Kidney glomerular epithelial cell (primary cell): ENCODE data around the gene CLEC2L.
"Not testable (repeated sequence)": the region's sequence is repeated elsewhere in the genome, so short reads cannot be mapped to it uniquely, and the experiment has no call there.

Experiments
- DNase-seq: peaks from one replicate; lab custom pipeline; 2025; lab: John Stamatoyannopoulos, UW

Gene CLEC2L

DNA sequence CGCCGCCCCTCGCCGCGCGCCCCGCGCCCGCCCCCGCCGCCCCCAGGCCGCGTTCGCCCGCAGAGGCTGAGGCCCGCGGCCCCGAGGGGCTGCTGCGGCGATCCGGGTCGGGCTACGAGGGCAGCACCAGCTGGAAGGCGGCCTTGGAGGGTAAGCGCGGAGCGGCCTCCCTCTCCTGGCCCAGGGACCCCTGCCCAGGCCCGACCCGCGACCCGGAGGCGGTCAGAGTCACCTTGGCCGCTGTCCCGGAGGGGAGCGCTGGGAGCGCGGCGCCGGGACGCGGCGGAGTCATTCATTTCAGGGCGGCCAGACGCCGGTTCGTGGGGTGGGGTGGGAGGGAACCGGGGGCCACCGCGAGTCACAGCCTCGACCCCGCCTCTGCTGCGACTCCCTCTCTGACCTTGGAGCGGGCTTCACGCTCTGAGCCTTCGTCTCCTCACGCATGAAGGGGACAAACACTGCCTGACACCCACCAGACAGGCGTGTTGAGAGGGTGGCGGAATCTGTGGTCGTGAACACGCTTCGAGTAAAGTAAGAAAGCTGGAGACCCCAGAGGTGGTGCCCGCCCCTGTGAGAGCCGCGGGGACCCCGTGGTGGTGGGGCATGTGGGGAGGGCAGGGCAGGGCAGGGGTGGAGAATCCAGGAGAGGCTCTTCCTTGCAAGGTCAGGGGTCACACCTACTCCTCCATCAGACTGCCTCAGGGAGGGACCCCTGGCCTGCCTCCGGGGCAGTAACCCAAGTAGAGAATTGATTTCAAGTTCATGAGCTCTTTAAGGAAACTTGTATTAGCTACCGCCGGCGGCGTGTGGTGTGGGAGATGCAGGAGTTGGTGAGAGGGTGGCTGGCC, 707 bp downstream of the CLEC2L start:
- no peak for DNase-seq

DNA sequence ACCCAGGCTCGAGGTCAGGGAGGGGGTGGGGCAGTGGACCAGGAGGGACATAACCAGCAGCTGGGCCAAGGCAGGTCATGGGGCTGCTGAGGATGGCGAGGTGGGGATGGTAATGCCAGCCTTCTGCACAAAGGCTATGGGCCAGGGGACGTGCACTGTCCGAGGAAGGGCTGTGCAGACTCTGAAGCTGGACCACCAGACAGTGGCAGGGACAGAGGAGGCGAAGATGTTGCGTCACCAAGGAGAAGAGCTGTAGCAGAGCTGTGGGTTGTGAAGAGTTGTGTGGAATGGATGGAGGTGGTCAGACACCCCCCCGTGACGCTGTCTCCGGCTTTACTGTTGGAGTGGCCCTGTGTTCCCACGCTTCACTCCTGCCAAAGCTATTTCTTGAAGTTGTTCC, 1.8 kb downstream of the CLEC2L start:
- DNase-seq = no peak

DNA sequence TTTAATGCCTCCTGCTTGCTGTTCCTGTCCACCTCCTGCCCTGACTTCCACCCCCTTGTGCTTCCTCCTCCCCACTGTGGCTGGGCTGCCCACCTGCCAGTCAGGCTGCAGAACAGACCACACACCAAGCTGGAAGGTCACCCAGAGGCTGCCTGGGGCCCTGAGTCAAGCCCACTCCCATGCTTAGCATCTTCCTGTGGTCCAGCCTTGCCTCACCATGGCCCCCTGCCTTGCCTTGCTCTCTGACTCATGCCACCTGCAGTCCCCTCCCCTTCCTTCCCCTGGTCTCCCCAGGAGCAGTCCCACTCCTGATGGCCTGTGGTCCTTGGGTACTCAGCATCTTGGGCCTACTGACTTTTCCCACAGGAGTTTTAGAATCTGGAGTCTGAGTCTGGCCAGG, 2.3 kb downstream of the CLEC2L start:
- DNase-seq = no peak

DNA sequence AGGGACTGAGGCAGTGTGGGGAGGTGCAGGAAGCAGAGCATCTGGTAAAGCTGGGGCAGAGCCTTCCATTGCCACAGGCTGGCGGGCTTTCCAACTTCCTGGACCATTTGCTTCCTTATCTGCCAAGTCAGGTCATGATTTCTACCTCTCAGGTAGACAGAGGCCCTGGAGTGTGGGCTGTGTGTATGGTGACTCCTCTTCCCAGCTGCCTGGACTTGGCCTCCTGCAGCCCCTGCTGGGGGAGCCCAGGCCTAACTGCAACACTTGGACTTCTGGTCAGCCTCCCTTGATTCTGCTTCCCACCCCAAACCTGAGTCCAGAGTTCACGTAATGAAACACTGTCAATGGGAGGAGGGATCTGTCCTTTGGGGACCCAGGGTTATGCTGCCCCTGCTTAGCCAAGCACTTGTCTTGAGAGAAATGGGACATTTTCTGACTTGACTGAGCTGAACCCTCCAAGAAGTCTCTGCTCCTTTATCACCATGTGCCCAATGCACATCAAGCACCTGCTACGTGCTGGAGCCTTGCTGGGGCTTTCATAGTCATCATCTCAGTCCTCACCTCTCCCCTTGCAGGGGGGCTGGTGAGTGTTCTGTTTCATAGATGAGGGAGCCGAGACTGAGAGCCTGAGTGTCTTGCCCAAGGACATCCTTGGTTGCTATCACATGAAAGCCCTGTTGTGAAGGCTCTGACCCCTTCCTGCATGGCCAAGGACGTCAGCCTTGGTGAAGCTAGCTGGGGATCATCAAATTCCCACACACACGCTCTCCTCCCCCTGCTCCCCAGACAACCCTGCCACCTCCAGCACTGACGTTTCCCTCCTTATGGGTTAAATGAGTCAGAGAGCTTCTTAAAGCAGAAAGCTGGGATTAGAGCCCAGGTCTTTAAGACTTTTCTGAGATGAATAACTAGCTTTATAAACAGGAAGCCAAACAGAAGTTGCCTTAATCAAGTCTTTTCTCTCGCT, 3.4 kb downstream of the CLEC2L start:
- no peak for DNase-seq

DNA sequence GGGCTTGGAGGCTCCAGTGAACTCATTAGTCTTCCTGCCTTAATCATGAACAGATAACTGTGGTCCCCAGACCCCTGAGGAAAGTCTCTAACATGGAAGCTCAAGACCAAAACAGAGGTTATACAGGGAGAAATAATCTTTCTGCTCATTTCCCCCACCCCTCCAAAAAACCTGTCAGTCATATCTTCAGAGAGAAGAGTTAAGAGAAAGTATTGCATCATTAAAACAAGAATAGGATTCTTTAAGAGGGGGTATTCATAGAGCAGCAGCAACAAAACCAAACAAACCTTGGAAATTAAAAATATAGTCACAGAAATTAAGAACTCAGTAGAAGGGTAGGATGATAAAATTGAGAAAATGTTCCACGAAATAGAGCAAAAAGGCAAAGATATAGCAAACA, 7.6 kb downstream of the CLEC2L start:
- no peak for DNase-seq

DNA sequence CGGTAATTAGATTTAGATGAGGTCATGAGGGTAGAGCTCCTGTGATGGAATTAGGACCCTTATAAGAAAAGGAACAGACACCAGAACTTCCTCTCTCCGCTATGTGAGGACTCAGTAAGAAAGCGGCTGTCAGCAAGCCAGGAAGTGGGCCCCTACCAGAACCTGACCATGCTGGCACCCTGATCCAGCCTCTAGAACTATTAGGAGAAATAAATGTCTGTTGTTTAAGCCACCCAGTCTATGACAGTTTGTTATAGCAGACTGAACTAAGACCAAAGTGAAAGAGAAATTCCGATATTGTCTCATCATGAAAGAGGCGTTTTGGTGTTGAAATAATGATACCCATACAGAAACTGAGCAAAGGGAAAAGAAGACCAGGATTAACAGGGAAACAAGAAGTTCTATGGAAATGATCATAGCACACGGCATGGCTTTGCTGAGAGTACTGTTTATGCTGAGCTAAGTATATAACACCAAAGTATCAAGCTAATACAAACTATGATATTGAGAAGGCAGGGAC, 9.2 kb downstream of the CLEC2L start:
- DNase-seq = no peak

DNA sequence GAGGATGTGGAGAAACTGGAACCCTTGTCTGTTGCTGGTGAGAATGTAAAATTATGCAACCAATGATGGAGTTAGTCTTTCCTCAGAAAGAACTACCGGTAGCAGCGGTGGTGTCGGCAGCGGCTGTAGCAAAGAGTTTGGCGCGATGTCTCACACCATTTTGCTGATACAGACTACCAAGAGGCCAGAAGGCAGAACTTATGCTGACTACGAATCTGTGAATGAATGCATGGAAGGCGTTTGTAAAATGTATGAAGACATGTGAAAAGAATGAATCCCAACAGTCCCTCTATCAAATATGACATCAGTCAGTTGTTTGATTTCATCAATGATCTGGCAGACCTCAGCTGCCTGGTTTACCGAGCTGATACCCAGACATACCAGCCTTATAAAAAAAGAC, 10.6 kb downstream of the CLEC2L start:
- no peak for DNase-seq

DNA sequence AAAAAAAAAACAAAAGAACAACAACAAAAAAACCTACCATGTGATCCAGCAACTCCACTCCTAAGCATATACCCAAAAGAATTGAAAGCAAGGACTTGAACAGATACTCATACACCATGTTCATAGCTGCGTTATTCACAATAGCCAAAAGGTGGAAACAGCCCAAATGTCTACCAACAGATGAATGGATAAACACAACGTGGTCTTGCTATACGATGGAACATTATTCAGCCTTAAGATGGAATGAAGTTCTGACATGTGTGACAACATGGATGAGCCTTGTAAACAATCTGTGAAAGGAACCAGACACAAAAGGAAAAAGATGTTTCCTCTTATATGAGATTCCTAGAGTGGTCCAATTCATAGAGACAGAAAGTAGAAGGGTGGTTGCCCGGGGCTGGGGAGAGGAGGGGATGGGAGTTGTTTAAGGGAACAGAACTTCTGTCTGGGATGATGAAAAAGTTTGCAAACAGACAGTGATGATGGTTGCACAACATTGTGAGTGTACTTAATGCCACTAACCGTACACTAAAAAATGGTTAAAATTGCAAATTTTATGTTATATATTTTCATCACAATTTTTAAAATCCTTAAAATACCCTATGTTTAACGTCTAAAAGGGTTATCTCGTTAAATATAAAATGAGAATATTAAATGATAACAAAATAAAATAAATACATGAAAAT, 11.6 kb downstream of the CLEC2L start:
- no peak for DNase-seq

DNA sequence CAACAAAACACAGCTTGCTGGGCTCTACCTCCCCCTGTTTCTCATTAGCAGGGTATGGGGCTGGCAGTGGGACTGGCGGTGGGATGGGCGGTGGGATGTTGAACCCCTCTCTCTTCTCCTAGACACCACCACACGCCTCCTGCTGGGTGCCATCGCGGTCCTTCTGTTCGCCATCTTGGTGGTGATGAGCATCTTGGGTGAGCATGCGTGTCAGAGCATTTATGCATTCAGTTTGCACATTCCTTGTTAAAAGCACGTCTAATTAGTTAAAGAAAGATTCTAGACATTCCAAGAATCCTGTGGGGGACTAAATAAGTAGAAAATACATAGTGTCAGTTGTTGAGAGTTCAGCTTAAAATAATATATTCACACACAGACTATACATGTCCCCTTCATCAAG, 12.7 kb downstream of the CLEC2L start:
- no peak for DNase-seq

DNA sequence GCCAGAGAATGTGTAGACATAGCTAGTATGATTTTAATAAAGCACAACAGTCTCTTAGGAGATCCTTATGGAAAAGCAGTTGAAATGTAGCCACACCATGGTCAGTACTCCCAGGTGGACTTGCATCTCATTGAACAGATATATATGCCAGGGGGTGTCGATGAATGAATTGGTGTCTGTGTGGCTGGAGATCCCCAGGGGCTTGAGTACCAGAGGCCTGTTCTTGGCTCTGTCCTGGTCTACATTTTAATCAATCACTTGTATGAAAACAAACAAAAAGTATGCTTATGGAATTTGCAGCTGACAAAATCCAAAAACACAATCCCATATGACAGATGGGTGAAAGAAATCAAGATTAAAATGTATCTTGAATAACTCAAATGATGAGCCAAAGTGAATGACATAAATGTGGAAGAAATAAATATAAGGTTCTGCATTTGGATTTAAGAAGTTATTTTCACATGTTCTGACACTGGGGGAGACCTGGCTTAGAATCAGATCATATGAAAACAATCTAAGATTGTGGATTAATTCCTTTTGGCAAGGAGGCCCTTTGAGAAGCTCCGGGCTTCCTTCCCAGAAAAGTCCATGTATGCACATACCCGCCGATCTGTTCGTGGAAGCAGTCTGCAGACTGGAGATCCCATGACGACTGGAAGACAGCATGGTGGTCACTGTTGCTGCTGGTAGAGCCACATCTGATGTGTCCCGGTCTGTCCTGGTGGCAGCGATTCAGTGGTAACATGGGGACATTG, 15.6 kb downstream of the CLEC2L start:
- no peak for DNase-seq

DNA sequence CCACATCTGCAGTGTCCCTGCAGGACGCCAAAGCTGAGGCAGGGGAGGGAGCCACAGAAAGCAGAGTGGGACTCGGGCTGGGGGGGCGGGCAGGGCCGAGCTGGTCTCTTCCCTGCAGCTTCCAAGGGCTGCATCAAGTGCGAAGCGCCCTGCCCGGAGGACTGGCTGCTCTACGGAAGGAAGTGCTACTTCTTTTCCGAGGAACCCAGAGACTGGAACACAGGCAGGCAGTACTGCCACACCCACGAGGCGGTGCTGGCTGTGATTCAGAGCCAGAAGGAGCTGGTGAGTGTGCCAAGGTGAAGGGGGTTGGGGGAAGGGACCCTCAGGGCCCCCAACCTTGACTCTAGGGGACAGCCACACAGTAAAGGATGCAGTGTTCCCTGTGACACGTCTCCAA, 16.7 kb downstream of the CLEC2L start:
- DNase-seq = no peak

DNA sequence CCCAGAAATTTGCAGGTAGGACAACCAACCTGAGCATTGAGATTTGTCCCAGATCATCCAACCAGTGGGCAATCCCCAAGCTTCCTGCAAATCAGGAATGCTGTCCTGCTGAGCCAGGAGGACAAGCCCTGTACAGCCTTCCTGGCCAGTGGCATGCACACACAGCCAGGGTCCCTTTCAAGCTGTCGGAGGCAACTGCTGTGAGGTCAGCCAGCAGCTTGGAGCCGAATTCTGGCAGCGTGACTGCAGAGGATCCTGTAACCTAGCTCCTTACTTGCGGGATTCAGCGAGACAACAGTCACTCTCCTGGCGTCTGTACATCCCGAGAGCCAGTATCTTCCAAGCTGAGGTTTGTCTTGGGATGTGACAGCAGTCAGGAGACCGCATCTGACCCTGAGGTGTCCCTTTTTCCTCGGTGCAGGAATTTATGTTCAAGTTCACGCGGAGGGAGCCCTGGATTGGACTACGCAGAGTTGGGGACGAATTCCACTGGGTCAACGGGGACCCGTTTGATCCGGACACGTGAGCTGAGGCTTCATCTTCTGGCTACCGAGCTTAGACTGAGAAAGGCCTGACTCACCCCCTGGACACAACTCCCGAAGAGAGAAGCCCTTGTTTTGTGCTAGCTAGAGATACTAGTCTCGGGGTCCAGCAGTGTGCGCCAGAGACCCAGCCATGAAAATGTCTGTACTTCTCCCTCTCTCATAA, 18.3 kb downstream of the CLEC2L start:
- DNase-seq = no peak

DNA sequence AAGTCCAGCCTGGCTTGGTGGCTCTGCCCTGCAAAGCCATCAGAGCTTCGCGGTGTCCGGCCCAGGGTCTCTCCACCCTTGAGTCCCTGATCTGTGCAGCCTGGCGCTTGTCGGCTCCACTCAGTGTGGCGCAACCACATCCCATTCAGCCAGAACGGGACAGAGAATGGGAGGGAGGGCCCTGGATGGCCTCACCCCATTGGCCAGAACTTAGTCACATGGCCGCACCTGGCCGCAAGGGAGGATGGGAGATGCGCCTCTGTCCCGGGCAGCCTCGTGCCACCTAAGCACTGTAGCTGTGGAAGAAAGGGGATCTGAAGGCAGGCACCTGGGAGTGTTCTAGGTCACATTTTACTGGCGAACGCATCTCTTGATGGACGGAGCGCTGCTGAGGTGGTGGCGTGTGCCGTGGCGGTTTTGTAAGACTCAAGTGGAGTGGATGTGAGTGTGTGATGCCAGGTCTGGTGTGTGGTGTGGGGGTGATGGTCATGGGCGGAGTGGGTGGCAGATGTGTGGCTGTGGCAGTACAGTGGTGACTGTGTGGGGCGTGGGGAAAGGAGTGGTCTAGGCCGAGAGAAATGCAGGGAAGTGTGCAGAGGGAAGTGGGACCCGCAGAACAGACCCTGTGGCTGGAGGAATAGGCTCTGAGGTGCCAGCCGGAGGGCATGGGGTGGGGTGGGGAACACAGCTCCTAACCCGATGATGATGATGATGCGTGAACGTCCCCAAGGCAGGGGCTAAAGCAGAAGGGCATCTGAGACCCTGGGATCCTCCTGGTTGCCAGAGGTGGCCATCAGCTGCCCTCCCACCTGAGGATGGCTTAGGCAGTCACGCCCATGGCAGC, 19.0 kb downstream of the CLEC2L start:
- DNase-seq = no peak

DNA sequence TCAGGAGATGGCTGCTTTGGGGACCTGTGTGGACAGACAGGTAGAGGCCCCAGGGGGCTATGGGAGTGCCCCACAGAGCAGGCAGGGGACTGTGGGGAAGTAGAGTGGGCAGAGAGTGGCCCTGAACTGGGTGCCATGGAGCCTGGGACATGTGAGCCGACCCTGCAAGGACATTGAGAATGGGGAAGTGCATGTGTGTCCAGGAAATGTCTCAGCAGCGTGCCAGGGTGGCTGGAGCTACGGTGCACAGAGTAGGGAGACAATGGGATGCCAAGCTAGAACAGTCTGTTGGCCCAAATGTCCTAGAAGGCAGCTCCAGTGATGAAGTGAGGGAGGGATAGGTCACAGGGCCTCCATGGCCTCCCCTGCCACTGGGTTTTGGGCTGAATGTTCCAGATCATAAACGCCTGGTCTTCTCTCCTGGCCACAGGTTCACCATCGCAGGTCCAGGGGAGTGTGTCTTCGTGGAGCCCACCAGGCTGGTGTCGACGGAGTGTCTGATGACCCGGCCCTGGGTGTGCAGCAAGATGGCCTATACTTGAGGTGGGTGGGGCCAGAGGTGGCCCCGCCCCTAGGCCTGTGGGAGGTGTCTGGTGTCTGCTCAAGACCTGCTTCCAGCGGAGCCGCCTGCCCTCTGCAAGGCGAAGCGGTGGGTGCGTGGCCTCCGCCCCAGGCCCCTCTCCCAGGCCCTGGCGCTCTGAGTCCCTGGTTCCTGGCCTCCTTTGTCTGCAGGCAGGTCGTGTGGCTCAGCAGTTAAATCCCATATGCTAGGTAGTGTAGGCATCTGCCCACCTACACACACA, 20.5 kb downstream of the CLEC2L start:
- DNase-seq = no peak

DNA sequence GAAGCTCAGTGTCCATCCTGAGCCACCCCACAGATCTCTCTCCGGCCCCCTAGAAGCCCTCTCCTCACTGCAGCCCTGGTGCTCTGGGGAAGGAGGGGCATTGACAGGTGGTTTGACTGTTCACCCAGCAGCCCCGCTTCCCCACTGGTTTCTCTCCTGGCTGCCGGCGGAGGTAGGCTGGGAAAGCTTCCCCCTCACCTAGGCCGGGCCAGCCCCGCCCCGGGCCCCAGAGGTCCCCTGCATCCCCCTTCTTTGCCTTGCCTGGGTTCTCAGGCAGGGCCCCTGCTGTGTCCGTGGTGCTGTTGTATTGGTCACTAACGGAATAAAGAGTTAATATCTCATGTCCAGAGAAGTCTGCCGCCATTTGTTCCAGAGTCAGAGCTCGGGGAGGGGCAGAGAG, 21.2 kb downstream of the CLEC2L start:
- DNase-seq = no peak

DNA sequence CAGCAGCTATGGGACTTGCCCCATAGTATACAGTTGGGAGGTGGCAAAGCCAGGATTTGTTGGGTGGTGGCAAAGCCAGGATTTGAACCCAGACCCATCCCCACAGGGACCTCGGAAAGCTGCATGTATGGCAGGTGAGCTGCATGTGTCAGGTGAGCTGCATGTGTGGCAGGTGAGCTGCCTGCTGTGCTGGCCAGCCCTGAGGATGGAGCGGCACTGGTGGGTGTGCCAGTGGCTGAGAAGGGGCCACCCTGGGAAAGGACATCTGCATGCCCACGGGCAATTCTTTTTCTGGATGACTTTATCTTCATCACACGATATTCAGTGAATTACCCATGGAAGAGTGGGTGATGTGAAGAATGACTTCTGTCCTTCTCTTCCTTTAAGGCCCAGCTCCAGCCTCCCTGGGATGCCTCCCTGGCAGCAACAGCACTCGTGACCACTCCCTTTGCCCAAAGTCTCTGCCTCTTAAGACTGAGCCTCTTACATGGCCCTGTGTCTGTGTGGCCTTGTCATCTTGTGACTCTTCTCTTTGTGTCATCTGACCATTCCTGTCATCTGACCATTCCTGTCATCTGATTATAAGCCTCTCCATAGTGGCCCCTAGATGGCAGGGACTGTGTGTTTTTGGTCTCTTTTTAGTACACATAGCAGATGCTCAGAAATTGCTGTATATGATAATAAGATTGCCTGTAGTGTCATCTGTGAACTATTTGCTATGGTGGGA, 25.0 kb downstream of the CLEC2L start:
- no peak for DNase-seq

DNA sequence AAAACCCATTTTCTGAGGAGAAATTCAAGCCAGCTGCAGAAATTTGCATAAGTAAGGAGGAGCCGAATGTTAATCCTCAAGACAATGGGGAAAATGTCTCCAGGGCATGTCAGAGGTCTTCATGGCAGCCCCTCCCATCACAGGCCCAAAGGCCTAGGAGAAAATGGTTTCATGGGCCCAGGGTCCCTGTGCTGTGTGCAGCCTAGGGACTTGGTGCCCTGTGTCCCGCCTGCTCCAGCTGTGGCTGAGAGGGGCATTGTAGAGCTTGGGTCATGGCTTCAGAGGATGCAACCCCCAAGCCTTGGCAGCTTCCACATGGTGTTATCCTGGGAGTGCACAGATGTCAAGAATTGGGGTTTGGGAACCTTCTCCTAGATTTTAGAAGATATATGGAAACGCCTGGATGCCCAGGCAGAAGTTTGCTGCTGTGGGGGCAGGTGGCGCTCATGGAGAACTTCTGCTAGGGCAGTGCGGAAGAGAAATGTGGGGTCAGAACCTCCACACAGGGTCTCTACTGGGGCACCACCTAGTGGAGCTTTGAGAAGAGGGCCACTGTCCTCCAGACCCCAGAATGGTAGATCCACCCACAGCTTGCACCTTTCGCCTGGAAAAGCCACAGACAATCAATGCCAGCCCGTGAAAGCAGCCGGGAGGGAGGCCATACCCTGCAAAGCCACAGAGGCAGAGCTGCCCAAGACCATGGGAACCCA, 30.7 kb downstream of the CLEC2L start:
- not testable (repeated sequence) for DNase-seq
